Muscle layer of colon (tissue), 2 donors: Measurements from ENCODE around the gene DPY19L1.
"Not testable (repeated sequence)": the region's sequence is repeated elsewhere in the genome, so short reads cannot be mapped to it uniquely, and the experiment has no call there.

ENCODE experiments used
- H3K27ac ChIP-seq: one replicate; pipeline ENCODE4 v1.7.0; 2013; ENCODE audit warnings: low read depth, mild to moderate bottlenecking, low read length, moderate library complexity
- H3K27me3 ChIP-seq, 2 donors: one replicate each; pipeline ENCODE4 v1.7.0; 2013; ENCODE audit warnings: low read length in 2 of 2, mild to moderate bottlenecking in 2 of 2; ENCODE audit not compliant: insufficient read depth in 2 of 2, control insufficient read depth in 1 of 2
- H3K36me3 ChIP-seq: one replicate; pipeline ENCODE4 v1.7.0; 2013; ENCODE audit warnings: mild to moderate bottlenecking, low read length; ENCODE audit not compliant: insufficient read depth
- H3K4me1 ChIP-seq: one replicate; pipeline ENCODE4 v1.7.0; 2013; ENCODE audit warnings: mild to moderate bottlenecking, low read length; ENCODE audit not compliant: insufficient read depth
- H3K4me3 ChIP-seq, 2 donors: one replicate each; pipeline ENCODE4 v1.7.0; 2013; ENCODE audit warnings: low read length in 2 of 2, low read depth in 1 of 2, mild to moderate bottlenecking in 1 of 2, moderate library complexity in 1 of 2
- H3K9ac ChIP-seq: one replicate; pipeline ENCODE4 v1.7.0; 2013; ENCODE audit warnings: low read length
- H3K9me3 ChIP-seq: one replicate; pipeline ENCODE4 v1.7.0; 2013; ENCODE audit warnings: mild to moderate bottlenecking, low read length
- donor health status: abdominal sarcoma.
- donor health status: Adenocarcinoma of cecum.

The DPY19L1 gene

GRCh38 chr7:34906266-34906850, 130.9 kb downstream of the DPY19L1 start:
- not testable (repeated sequence) for H3K9ac ChIP-seq, H3K4me3 ChIP-seq, H3K36me3 ChIP-seq, H3K4me1 ChIP-seq, H3K9me3 ChIP-seq, H3K27ac ChIP-seq, H3K27me3 ChIP-seq

- no peaks in the 10 kb centered on the region for H3K27me3 ChIP-seq
These were observed 132.3 kb downstream of the DPY19L1 start for GRCh38 chr7:34904987-34905386.

GRCh38 chr7:34903921-34904320, 133.4 kb downstream of the DPY19L1 start:
- not testable (repeated sequence) for H3K4me1 ChIP-seq, H3K36me3 ChIP-seq, H3K27me3 ChIP-seq, H3K9me3 ChIP-seq, H3K9ac ChIP-seq, H3K4me3 ChIP-seq, H3K27ac ChIP-seq

More at GRCh38 chr7:34904987-34905386, 132.3 kb downstream of the DPY19L1 start:
- H3K9me3 ChIP-seq: no peaks in the 10 kb centered on the region
- H3K4me1 ChIP-seq: no peaks in the 10 kb centered on the region
- H3K36me3 ChIP-seq: no peaks in the 10 kb centered on the region
- no peak overlapping the region for H3K9ac ChIP-seq
- no peak overlapping the region for H3K27ac ChIP-seq
- no peak overlapping the region for H3K4me3 ChIP-seq

GRCh38 chr7:34902182-34902581, 135.1 kb downstream of the DPY19L1 start:
- no peak overlapping the region for H3K9ac ChIP-seq
- H3K27me3 ChIP-seq: no peaks in the 10 kb centered on the region
- H3K4me1 ChIP-seq: no peaks in the 10 kb centered on the region
- H3K36me3 ChIP-seq: no peaks in the 10 kb centered on the region
- no peaks in the 10 kb centered on the region for H3K9me3 ChIP-seq
- H3K4me3 ChIP-seq: no peak overlapping the region
- no peak overlapping the region for H3K27ac ChIP-seq

GRCh38 chr7:34900891-34901513, 136.3 kb downstream of the DPY19L1 start:
- no peaks in the 10 kb centered on the region for H3K9me3 ChIP-seq
- H3K27me3 ChIP-seq: no peaks in the 10 kb centered on the region
- no peaks in the 10 kb centered on the region for H3K36me3 ChIP-seq
- H3K4me3 ChIP-seq: no peak overlapping the region
- no peaks in the 10 kb centered on the region for H3K4me1 ChIP-seq
- no peak overlapping the region for H3K9ac ChIP-seq
- no peak overlapping the region for H3K27ac ChIP-seq

GRCh38 chr7:34895202-34895601, 142.1 kb downstream of the DPY19L1 start:
- no peaks in the 10 kb centered on the region for H3K36me3 ChIP-seq
- no peak overlapping the region for H3K4me3 ChIP-seq
- no peaks in the 10 kb centered on the region for H3K27me3 ChIP-seq
- H3K27ac ChIP-seq: no peak overlapping the region
- H3K9ac ChIP-seq: no peak overlapping the region
- H3K9me3 ChIP-seq: no peaks in the 10 kb centered on the region
- no peaks in the 10 kb centered on the region for H3K4me1 ChIP-seq

- Histone ChIP-seq H3K4me3 (no peak overlapping the region), H3K9ac (no peak overlapping the region), H3K27me3 (no peaks in the 10 kb centered on the region), H3K36me3 (no peaks in the 10 kb centered on the region), H3K9me3 (no peaks in the 10 kb centered on the region), H3K4me1 (no peaks in the 10 kb centered on the region), H3K27ac (no peak overlapping the region)
These were observed 147.3 kb downstream of the DPY19L1 start for GRCh38 chr7:34889951-34890350.

GRCh38 chr7:34886856-34887255, 150.4 kb downstream of the DPY19L1 start:
- Histone ChIP-seq H3K4me1 (no peaks in the 10 kb centered on the region), H3K27me3 (no peaks in the 10 kb centered on the region), H3K9ac (no peak overlapping the region), H3K4me3 (no peak overlapping the region), H3K9me3 (no peaks in the 10 kb centered on the region), H3K36me3 (no peaks in the 10 kb centered on the region), H3K27ac (no peak overlapping the region)

GRCh38 chr7:34883855-34884254, 153.4 kb downstream of the DPY19L1 start:
- H3K36me3 ChIP-seq, H3K9me3 ChIP-seq, H3K9ac ChIP-seq, H3K27me3 ChIP-seq, H3K27ac ChIP-seq, H3K4me3 ChIP-seq, H3K4me1 ChIP-seq: not testable (repeated sequence)

GRCh38 chr7:34879871-34880270, 157.4 kb downstream of the DPY19L1 start:
- Histone ChIP-seq H3K27ac (no peak overlapping the region), H3K27me3 (no peaks in the 10 kb centered on the region), H3K4me3 (no peak overlapping the region), H3K9me3 (no peaks in the 10 kb centered on the region), H3K4me1 (no peaks in the 10 kb centered on the region), H3K9ac (no peak overlapping the region), H3K36me3 (no peaks in the 10 kb centered on the region)

- H3K27ac ChIP-seq, H3K9me3 ChIP-seq, H3K4me1 ChIP-seq, H3K9ac ChIP-seq, H3K36me3 ChIP-seq, H3K27me3 ChIP-seq, H3K4me3 ChIP-seq: not testable (repeated sequence)
These were observed 158.1 kb downstream of the DPY19L1 start for GRCh38 chr7:34878944-34879735.
